ENCODE data around the gene MSANTD7. TPM values are rescaled to one million over a fixed set of nuclear protein-coding genes. Genes with fewer than 3 reads are reported as not detected.

MSANTD7 gene
- total and polyA plus RNA-seq, 2 of the 13 experiments (the other 11 are each of a cell fraction or from before 2014, with no cell fraction given): 3.7 to 16.7 TPM

DNA sequence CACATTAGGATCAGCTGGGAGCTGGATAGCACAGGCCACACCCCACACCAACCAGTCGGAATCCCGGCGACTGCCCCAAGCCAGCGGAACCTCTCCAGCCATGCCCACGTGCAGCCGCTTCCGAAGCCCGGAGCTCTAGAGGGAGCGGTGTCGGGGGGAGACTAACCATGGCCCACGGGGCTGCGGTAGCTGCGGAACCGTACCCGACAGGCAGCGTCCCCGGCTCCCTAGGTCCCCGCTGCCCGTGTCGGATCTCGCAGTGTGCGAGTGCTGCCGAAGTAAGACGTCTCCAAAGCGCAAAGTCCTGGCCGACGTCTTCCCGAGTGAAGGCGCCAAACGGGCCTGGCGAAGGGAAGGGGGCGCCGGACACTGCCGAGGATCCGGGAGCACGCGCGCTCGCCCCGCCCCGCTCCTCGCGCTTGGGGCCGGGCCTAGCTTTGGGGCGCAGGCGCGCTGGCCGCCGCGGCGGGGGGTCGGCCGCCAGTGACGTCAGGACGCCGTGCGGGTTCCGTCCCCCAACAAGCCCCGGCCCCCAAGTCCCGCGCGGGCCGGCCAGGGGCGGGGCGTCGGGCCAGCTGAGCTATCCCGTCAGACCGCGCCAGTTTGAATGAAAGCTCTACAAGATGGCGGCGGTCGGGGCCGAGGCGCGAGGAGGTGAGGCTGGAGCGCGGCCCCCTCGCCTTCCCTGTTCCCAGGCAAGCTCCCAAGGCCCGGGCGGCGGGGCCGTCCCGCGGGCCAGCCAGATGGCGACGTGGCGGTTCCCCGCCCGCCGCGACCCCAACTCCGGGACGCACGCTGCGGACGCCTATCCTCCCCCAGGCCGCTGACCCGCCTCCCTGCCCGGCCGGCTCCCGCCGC lies 40.4 kb downstream of the MSANTD7 start, which contains the start of gene SUV39H2 (continued):
- TF ChIP-seq ZNF501 (CRISPR knock-in tag; IDR thresholded peaks at IDR 0.05) (peak; percentile 68; the same call in 1 of the 2 replicates), KDM2A (CRISPR knock-in tag; IDR thresholded peaks at IDR 0.05; ENCODE audit: borderline replicate concordance, low read depth) (no peak; the same call in none of the 2 replicates), KLF6 (CRISPR knock-in tag; IDR thresholded peaks at IDR 0.05) (0 out of 2 replicates have a peak, but pooled peaks have one; percentile 64), ZNF598 (CRISPR knock-in tag; IDR thresholded peaks at IDR 0.05; ENCODE audit: borderline replicate concordance) (peak; percentile 86; the same call in 1 of the 2 replicates), GFI1 (CRISPR knock-in tag; IDR thresholded peaks at IDR 0.05; ENCODE audit: borderline replicate concordance) (peak; percentile 61; the same call in 1 of the 2 replicates), NFRKB (IDR thresholded peaks at IDR 0.05) (no peak), ZNF33B (CRISPR knock-in tag; IDR thresholded peaks at IDR 0.05) (peak; percentile 93), ZC3H4 (CRISPR knock-in tag; IDR thresholded peaks at IDR 0.05; ENCODE audit: borderline replicate concordance) (no peak), TRIM24 (CRISPR knock-in tag; IDR thresholded peaks at IDR 0.05) (no peak), CBX2 (IDR thresholded peaks at IDR 0.05; ENCODE audit: low read depth, low read length) (no peak), CBX2 (CRISPR knock-in tag; IDR thresholded peaks at IDR 0.05; ENCODE audit: low read depth) (no peak), PHF21A (CRISPR knock-in tag; IDR thresholded peaks at IDR 0.05) (no peak), ZNF232 (CRISPR knock-in tag; IDR thresholded peaks at IDR 0.05; ENCODE audit: borderline replicate concordance) (peak; percentile 22; the same call in 1 of the 2 replicates)
- TF ChIP-seq, protein P1, sequence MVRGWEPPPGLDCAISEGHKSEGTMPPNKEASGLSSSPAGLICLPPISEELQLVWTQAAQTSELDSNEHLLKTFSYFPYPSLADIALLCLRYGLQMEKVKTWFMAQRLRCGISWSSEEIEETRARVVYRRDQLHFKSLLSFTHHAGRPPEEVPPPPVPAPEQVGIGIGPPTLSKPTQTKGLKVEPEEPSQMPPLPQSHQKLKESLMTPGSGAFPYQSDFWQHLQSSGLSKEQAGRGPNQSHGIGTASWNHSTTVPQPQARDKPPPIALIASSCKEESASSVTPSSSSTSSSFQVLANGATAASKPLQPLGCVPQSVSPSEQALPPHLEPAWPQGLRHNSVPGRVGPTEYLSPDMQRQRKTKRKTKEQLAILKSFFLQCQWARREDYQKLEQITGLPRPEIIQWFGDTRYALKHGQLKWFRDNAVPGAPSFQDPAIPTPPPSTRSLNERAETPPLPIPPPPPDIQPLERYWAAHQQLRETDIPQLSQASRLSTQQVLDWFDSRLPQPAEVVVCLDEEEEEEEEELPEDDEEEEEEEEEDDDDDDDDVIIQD (CRISPR knock-in tag; IDR thresholded peaks at IDR 0.05; ENCODE audit: low read depth): peak; percentile 31; the same call in 1 of the 2 replicates
- TF ChIP-seq, protein P2, sequence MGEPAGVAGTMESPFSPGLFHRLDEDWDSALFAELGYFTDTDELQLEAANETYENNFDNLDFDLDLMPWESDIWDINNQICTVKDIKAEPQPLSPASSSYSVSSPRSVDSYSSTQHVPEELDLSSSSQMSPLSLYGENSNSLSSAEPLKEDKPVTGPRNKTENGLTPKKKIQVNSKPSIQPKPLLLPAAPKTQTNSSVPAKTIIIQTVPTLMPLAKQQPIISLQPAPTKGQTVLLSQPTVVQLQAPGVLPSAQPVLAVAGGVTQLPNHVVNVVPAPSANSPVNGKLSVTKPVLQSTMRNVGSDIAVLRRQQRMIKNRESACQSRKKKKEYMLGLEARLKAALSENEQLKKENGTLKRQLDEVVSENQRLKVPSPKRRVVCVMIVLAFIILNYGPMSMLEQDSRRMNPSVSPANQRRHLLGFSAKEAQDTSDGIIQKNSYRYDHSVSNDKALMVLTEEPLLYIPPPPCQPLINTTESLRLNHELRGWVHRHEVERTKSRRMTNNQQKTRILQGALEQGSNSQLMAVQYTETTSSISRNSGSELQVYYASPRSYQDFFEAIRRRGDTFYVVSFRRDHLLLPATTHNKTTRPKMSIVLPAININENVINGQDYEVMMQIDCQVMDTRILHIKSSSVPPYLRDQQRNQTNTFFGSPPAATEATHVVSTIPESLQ (CRISPR knock-in tag; conservative IDR thresholded peaks at IDR 0.05): 0 out of 2 replicates have a peak, but pooled peaks have one; percentile 65
- TF ChIP-seq, protein P3, sequence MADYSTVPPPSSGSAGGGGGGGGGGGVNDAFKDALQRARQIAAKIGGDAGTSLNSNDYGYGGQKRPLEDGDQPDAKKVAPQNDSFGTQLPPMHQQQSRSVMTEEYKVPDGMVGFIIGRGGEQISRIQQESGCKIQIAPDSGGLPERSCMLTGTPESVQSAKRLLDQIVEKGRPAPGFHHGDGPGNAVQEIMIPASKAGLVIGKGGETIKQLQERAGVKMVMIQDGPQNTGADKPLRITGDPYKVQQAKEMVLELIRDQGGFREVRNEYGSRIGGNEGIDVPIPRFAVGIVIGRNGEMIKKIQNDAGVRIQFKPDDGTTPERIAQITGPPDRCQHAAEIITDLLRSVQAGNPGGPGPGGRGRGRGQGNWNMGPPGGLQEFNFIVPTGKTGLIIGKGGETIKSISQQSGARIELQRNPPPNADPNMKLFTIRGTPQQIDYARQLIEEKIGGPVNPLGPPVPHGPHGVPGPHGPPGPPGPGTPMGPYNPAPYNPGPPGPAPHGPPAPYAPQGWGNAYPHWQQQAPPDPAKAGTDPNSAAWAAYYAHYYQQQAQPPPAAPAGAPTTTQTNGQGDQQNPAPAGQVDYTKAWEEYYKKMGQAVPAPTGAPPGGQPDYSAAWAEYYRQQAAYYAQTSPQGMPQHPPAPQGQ (CRISPR knock-in tag; IDR thresholded peaks at IDR 0.05; ENCODE audit: borderline replicate concordance): no peak
- TF ChIP-seq, protein P4, sequence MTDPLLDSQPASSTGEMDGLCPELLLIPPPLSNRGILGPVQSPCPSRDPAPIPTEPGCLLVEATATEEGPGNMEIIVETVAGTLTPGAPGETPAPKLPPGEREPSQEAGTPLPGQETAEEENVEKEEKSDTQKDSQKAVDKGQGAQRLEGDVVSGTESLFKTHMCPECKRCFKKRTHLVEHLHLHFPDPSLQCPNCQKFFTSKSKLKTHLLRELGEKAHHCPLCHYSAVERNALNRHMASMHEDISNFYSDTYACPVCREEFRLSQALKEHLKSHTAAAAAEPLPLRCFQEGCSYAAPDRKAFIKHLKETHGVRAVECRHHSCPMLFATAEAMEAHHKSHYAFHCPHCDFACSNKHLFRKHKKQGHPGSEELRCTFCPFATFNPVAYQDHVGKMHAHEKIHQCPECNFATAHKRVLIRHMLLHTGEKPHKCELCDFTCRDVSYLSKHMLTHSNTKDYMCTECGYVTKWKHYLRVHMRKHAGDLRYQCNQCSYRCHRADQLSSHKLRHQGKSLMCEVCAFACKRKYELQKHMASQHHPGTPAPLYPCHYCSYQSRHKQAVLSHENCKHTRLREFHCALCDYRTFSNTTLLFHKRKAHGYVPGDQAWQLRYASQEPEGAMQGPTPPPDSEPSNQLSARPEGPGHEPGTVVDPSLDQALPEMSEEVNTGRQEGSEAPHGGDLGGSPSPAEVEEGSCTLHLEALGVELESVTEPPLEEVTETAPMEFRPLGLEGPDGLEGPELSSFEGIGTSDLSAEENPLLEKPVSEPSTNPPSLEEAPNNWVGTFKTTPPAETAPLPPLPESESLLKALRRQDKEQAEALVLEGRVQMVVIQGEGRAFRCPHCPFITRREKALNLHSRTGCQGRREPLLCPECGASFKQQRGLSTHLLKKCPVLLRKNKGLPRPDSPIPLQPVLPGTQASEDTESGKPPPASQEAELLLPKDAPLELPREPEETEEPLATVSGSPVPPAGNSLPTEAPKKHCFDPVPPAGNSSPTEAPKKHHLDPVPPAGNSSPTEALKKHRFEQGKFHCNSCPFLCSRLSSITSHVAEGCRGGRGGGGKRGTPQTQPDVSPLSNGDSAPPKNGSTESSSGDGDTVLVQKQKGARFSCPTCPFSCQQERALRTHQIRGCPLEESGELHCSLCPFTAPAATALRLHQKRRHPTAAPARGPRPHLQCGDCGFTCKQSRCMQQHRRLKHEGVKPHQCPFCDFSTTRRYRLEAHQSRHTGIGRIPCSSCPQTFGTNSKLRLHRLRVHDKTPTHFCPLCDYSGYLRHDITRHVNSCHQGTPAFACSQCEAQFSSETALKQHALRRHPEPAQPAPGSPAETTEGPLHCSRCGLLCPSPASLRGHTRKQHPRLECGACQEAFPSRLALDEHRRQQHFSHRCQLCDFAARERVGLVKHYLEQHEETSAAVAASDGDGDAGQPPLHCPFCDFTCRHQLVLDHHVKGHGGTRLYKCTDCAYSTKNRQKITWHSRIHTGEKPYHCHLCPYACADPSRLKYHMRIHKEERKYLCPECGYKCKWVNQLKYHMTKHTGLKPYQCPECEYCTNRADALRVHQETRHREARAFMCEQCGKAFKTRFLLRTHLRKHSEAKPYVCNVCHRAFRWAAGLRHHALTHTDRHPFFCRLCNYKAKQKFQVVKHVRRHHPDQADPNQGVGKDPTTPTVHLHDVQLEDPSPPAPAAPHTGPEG (CRISPR knock-in tag; IDR thresholded peaks at IDR 0.05): peak; percentile 40
